ENCODE results near the gene PKLR. TPM values are rescaled to one million over a fixed set of nuclear protein-coding genes. Genes with fewer than 3 reads are reported as not detected.
A peak's percentile ranks its signal among the peaks of the same experiment; 100 is the strongest.

Gene PKLR
- total RNA-seq, 1 experiment from 2014 or later = not detected

GRCh38 chr1:155250633-155251449, 50.4 kb downstream of the PKLR start:
- no peak overlapping the region for H2BK120ac ChIP-seq (ENCODE audit: low read depth, low read length, poor library complexity, severe bottlenecking)
- no CpG with 5 or more reads among the region's 23 CpGs for WGBS (ENCODE audit: extremely low coverage, insufficient read length, low lambda C conversion rate)
- H3K79me2 ChIP-seq (ENCODE audit: insufficient read depth, low read length) = no peaks in the 10 kb centered on the region
- no peak overlapping the region for H4K8ac ChIP-seq (replicated peaks; ENCODE audit: insufficient read length, low read depth, low read length)
- no peaks in the 10 kb centered on the region for H3K9me3 ChIP-seq (ENCODE audit: control insufficient read depth, low read depth, low read length)
- H3K4me3 Mint-ChIP-seq = peak overlapping the region; percentile 15 to 66; a peak in 3 of 5 replicates
- H3K14ac ChIP-seq (ENCODE audit: insufficient read depth, low read length) = no peak overlapping the region
- H3K4ac ChIP-seq (ENCODE audit: low read depth, low read length) = no peak overlapping the region
- H2BK12ac ChIP-seq (ENCODE audit: insufficient read length, low read depth, low read length) = no peak overlapping the region
- DNase-seq = peak; percentile 96
- peaks cover 18% of the 10 kb centered on the region for H3K27me3 Mint-ChIP-seq (ENCODE audit: low read depth)
- H4K5ac ChIP-seq (ENCODE audit: insufficient read length, low read depth, low read length) = no peak overlapping the region
- H3K4me1 Mint-ChIP-seq = peaks cover 25 to 27% of the 10 kb centered on the region in 2 experiments
- peak overlapping the region in 1 of 3 experiments; percentile 8; a peak in 2 of 7 replicates for H3K27ac Mint-ChIP-seq
- peaks cover 10 to 30% (median 27%) of the 10 kb centered on the region in 3 experiments for H3K36me3 Mint-ChIP-seq (ENCODE audit: insufficient read depth in 1 of 3, low read depth in 3 of 3)
- no peak overlapping the region for H3K56ac ChIP-seq (ENCODE audit: insufficient read length, low read depth, low read length)
- no peaks in the 10 kb centered on the region for H3K9me3 Mint-ChIP-seq
- no peak overlapping the region for H2BK20ac ChIP-seq (ENCODE audit: low read depth, low read length, poor library complexity, severe bottlenecking)
- no peaks in the 10 kb centered on the region for H4K20me1 ChIP-seq (ENCODE audit: control insufficient read depth, insufficient read depth, insufficient read length)
- TF ChIP-seq CTCF (conservative IDR thresholded peaks at IDR 0.05) = peak; percentile 100; the same call in 2 of the 3 replicates
- no peak overlapping the region for H2BK5ac ChIP-seq (ENCODE audit: insufficient read length, low read length)
- H2AK5ac ChIP-seq (ENCODE audit: insufficient read length, low read length) = no peak overlapping the region
- H3K23me2 ChIP-seq (ENCODE audit: insufficient read length, low read depth, low read length, poor library complexity, severe bottlenecking) = peaks cover 13% of the 10 kb centered on the region
- H3T11ph ChIP-seq (ENCODE audit: low read length) = no peak overlapping the region
- peak overlapping the region; percentile 22 for H3K4me2 ChIP-seq (ENCODE audit: insufficient read depth, insufficient read length, low read length)
- peaks cover 4% of the 10 kb centered on the region; the same call in 1 of the 2 replicates for H3K4me1 ChIP-seq (ENCODE audit: insufficient read depth, low read length)
- H3K27me3 ChIP-seq (ENCODE audit: insufficient read depth, low read length) = no peaks in the 10 kb centered on the region; the same call in 1 of the 2 replicates
- no peak overlapping the region for H3K18ac ChIP-seq (ENCODE audit: insufficient read length, low read depth, low read length)
- H3K27ac ChIP-seq (ENCODE audit: insufficient read length, low read depth, low read length) = no peak overlapping the region
- H4K91ac ChIP-seq (ENCODE audit: insufficient read length, low read depth, low read length) = no peak overlapping the region
- no peak overlapping the region for H3K23ac ChIP-seq (ENCODE audit: insufficient read length, low read depth, low read length)
- H3K79me1 ChIP-seq (ENCODE audit: insufficient read depth, low read depth, low read length, poor library complexity, severe bottlenecking) = no peaks in the 10 kb centered on the region
- no peak overlapping the region for H2AFZ ChIP-seq (ENCODE audit: low read length)
- no peak overlapping the region for H3K9ac ChIP-seq (ENCODE audit: extremely low read depth, insufficient read length, low read length)
- H2BK15ac ChIP-seq (ENCODE audit: low read depth, low read length) = no peak overlapping the region
